ENCODE measurements around the gene IGHMBP2.

DNA sequence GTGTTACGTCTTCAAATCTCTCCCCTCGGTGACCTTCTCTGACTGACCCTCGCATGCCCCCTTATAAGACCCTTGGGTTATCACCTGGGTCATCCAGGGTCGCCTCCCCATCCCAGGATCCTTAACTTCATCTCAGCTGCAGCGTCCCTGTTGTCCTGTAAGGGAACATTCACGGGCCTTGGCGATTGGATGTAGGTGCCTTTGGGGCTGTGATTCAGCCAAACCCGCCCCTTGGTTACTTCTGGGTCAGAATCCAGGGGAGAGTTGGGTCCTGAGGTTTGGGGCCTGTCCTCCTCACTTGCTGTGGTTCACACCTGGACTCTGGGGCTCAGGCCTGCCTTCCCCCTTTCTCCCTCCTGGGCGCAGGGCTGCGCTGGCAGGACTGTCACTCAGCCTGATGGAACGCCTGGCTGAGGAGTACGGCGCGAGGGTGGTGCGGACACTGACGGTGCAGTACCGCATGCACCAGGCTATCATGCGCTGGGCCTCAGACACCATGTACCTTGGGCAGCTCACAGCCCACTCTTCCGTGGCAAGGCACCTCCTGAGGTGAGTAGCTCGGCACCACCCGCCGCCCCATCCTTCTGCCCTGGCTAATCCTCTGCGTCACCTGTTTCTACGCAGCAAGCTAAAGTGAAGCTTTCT is 29.4 kb downstream of the IGHMBP2 start:
- no peak for TF ChIP-seq EZH2 (IDR thresholded peaks at IDR 0.05; ENCODE audit: borderline replicate concordance, low read depth, low read length, severe bottlenecking)
- TF ChIP-seq, protein P1, sequence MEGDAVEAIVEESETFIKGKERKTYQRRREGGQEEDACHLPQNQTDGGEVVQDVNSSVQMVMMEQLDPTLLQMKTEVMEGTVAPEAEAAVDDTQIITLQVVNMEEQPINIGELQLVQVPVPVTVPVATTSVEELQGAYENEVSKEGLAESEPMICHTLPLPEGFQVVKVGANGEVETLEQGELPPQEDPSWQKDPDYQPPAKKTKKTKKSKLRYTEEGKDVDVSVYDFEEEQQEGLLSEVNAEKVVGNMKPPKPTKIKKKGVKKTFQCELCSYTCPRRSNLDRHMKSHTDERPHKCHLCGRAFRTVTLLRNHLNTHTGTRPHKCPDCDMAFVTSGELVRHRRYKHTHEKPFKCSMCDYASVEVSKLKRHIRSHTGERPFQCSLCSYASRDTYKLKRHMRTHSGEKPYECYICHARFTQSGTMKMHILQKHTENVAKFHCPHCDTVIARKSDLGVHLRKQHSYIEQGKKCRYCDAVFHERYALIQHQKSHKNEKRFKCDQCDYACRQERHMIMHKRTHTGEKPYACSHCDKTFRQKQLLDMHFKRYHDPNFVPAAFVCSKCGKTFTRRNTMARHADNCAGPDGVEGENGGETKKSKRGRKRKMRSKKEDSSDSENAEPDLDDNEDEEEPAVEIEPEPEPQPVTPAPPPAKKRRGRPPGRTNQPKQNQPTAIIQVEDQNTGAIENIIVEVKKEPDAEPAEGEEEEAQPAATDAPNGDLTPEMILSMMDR (IDR thresholded peaks at IDR 0.05; ENCODE audit: borderline replicate concordance, extremely low read depth, low read length, poor library complexity, severe bottlenecking) = no peak

Data from DND-41 (cell line).